Tibial nerve (tissue), 4 donors: ENCODE results near the gene SYT8. TPM values are rescaled to one million over a fixed set of nuclear protein-coding genes. Genes with fewer than 3 reads are reported as not detected.

Experiments
- DNase-seq, 2 donors: peaks; one replicate each; pipeline ENCODE4 v3.0.0-alpha.2; 2019; ENCODE audit warnings: low spot score in 2 of 2
- H3K27ac ChIP-seq, 4 donors: fragments of 200-600 bp; sonication (generic) in 3 of 4; one replicate each; pipeline ENCODE4 v1.5.1; 2017 to 2019; ENCODE audit warnings: mild to moderate bottlenecking in 1 of 4
- H3K27me3 ChIP-seq, 2 donors: fragments of 200-600 bp; sonication (generic) in 1 of 2; one replicate each; pipeline versions ENCODE4 v1.5.1 to v1.6.0; 2017 to 2019
- H3K36me3 ChIP-seq, 3 donors: fragments of 200-600 bp; sonication (generic); one replicate each; pipeline ENCODE4 v1.5.1; 2018 to 2019
- H3K4me1 ChIP-seq, 4 donors: fragments of 200-600 bp; sonication (generic) in 3 of 4; one replicate each; pipeline ENCODE4 v1.5.1; 2017 to 2019
- H3K4me3 ChIP-seq, 4 donors: fragments of 200-600 bp; sonication (generic) in 3 of 4; one replicate each; pipeline ENCODE4 v1.5.1; 2017 to 2019; ENCODE audit warnings: mild to moderate bottlenecking in 1 of 4, moderate library complexity in 1 of 4
- H3K9me3 ChIP-seq, 4 donors: fragments of 200-600 bp; sonication (generic) in 3 of 4; one replicate each; pipeline ENCODE4 v1.5.1; 2017 to 2019
- EP300 ChIP-seq, 2 donors: sonication (generic); formaldehyde crosslinking; IDR thresholded peaks; one replicate each; pipeline ENCODE4 v1.6.1; 2017; ENCODE audit warnings: antibody characterized with exemption in 2 of 2, mild to moderate bottlenecking in 1 of 2
- POLR2A ChIP-seq, 2 donors: fragments of 450-650 bp; IDR thresholded peaks; one replicate each; pipeline ENCODE4 v1.6.1; 2017; ENCODE audit warnings: antibody characterized with exemption in 2 of 2, mild to moderate bottlenecking in 2 of 2, moderate library complexity in 2 of 2
- WGBS, 2 donors: methylation state at CpG; one replicate each; pipeline ENCODE4 v1.1.5; 2018; 5-methylcytosine and 5-hydroxymethylcytosine counted together
- total RNA-seq, 4 donors: library from RNA; depleted of rRNA; stranded (reverse); fragments of >200 nt; gene quantifications; one replicate each; pipeline ENCODE4 v1.1.0, GENCODE V29; 2016
- TF ChIP-seq, protein P1 (sequence below), 5 experiments: fragments of 200-600 bp in 3 of 5; fragments of 450-650 bp in 2 of 5; sonication (generic) in 3 of 5; IDR thresholded peaks; one replicate each; pipeline ENCODE4 v1.5.1; 2016 to 2019; ENCODE audit warnings: antibody characterized with exemption in 5 of 5, mild to moderate bottlenecking in 3 of 5, moderate library complexity in 2 of 5

Gene SYT8
- total RNA-seq, 4 donors from 2014 or later = 0.39 to 4.2 (median 1.0) TPM; not detected in 1

DNA sequence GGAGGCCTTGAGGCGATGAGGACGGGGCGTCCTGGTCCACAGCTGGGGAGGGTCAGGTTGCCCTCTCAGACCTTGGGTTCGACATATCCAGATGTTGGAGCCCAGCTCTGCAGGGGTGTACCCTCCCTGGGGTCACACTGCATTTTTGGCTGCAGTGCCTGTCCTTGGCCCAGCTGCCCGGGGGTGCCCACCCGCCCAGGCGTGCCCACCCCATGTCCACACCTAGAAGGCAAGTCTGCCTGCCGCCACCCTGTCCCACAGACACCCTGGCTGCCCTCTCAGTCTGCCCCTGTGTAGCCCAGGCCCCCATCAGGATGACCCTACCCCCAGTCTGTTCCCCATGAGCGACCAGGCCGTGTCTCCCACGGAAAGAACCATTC is 21.1 kb downstream of the SYT8 start:
- Histone ChIP-seq H3K27me3 (no peaks in the 10 kb centered on the region), H3K9me3 (no peaks in the 10 kb centered on the region), H3K36me3 (no peaks in the 10 kb centered on the region), H3K4me1 (peaks cover 0 to 22% (median 2%) of the 10 kb centered on the region in 4 donors), H3K27ac (no peak overlapping the region), H3K4me3 (no peak overlapping the region)
- WGBS, 2 donors = 79 to 91% methylated on average over 7 of the region's 11 CpGs
- TF ChIP-seq POLR2A (IDR thresholded peaks at IDR 0.05) (no peak), EP300 (IDR thresholded peaks at IDR 0.05) (no peak)
- TF ChIP-seq, protein P1, sequence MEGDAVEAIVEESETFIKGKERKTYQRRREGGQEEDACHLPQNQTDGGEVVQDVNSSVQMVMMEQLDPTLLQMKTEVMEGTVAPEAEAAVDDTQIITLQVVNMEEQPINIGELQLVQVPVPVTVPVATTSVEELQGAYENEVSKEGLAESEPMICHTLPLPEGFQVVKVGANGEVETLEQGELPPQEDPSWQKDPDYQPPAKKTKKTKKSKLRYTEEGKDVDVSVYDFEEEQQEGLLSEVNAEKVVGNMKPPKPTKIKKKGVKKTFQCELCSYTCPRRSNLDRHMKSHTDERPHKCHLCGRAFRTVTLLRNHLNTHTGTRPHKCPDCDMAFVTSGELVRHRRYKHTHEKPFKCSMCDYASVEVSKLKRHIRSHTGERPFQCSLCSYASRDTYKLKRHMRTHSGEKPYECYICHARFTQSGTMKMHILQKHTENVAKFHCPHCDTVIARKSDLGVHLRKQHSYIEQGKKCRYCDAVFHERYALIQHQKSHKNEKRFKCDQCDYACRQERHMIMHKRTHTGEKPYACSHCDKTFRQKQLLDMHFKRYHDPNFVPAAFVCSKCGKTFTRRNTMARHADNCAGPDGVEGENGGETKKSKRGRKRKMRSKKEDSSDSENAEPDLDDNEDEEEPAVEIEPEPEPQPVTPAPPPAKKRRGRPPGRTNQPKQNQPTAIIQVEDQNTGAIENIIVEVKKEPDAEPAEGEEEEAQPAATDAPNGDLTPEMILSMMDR (IDR thresholded peaks at IDR 0.05) = no peak
- no peak for DNase-seq

DNA sequence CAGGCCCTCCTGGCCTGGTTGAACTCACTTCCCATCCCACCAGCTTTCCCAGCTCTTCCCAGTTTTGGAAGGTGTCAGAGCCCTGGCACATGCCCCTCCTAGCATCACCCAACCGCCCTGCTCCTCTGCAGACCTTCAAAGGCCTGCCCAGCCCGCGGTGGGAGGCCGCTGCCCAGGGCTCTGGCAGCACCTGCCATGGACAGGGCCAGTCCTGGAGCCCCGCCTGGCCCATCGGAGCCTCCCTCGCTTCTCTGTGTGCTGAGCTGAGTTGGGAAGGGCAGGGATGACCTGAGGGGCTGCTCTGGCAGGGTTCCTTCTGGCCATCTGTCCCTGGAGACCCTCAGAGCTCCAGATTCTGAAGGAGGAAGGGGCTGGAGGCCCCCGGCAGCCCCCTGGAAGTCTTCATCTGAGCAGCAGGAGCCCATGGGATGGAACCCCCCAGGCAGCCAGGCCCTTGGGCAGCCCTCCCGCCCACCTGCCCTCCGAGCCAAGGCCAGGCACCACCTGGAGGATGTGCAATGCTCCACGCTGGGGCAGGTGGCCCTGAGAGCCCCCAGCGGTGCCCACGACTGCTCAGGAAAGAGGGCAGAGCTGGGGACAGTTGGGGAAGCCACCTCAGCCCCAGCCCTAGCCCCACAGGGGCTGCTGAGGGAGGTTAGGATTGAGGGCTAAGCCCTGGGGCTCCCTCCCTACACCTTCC is 21.7 kb downstream of the SYT8 start:
- WGBS, 2 donors = 79 to 92% methylated on average over 4 to 12 of the region's 13 CpGs

DNA sequence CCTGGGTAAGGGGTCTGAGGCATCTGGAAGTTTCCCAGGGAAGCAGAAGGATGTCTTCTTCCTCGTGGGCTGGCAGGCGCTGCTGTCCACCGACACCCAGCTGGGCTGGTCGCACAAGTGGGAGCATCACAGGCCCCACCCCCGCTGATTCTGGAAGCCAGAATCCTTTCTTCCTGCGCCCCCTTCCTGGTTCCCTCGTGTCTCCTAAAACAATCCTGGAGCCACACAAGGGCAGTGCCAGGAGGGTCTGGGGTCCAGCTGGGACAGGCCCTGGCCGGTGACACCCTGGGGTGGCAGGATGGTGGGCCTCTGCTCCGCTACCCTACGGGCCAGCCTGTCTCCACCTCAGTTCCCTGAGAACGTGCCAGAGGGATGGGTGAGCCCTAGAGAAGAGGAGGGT is 22.3 kb downstream of the SYT8 start:
- Histone ChIP-seq H3K36me3 (no peaks in the 10 kb centered on the region), H3K4me1 (peaks cover 0 to 12% (median 2%) of the 10 kb centered on the region in 4 donors), H3K9me3 (no peaks in the 10 kb centered on the region), H3K27me3 (no peaks in the 10 kb centered on the region), H3K4me3 (no peak overlapping the region), H3K27ac (no peak overlapping the region)
- 87 to 89% methylated on average over 10 to 11 of the region's 11 CpGs for WGBS, 2 donors
- TF ChIP-seq, protein P1 (IDR thresholded peaks at IDR 0.05) = no peak
- TF ChIP-seq POLR2A (IDR thresholded peaks at IDR 0.05) (no peak), EP300 (IDR thresholded peaks at IDR 0.05) (no peak)
- no peak for DNase-seq

More for the DNA sequence above, 21.7 kb downstream of the SYT8 start:
- TF ChIP-seq POLR2A (IDR thresholded peaks at IDR 0.05) = no peak
- TF ChIP-seq, protein P1 (IDR thresholded peaks at IDR 0.05) = no peak
- TF ChIP-seq EP300 (IDR thresholded peaks at IDR 0.05) = no peak
- Histone ChIP-seq H3K4me1 (peaks cover 0 to 18% (median 2%) of the 10 kb centered on the region in 4 donors), H3K9me3 (no peaks in the 10 kb centered on the region), H3K27ac (no peak overlapping the region), H3K27me3 (no peaks in the 10 kb centered on the region), H3K36me3 (no peaks in the 10 kb centered on the region), H3K4me3 (no peak overlapping the region)
- no peak for DNase-seq

DNA sequence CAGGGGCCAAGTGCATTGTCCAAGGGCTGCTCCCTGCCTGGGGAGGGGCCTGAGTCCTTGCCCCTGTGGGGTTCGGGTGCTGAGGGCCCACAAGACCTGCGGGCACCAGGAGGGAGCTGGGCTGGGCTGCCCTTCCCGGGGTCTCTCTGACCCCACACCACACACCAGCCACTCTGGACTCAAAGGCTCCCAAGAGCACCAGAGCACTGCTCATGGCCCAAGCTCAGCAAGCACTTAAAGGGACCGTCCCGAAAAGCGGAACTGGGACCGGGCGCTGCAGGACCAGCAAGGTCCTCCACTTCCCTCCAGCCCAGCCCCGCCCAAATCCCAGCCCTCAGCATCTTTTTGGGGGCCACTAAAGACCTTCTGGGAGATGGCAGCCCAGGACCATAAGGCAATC is 23.4 kb downstream of the SYT8 start:
- Histone ChIP-seq H3K27ac (no peak overlapping the region), H3K27me3 (no peaks in the 10 kb centered on the region), H3K9me3 (no peaks in the 10 kb centered on the region), H3K36me3 (no peaks in the 10 kb centered on the region), H3K4me1 (peaks cover 0 to 13% (median 7%) of the 10 kb centered on the region in 4 donors), H3K4me3 (no peak overlapping the region)
- no peak for DNase-seq
- TF ChIP-seq, protein P1 (IDR thresholded peaks at IDR 0.05) = no peak
- TF ChIP-seq POLR2A (IDR thresholded peaks at IDR 0.05) = no peak
- TF ChIP-seq EP300 (IDR thresholded peaks at IDR 0.05) = no peak
- WGBS, 2 donors = 69 to 84% methylated on average over 7 to 9 of the region's 9 CpGs

DNA sequence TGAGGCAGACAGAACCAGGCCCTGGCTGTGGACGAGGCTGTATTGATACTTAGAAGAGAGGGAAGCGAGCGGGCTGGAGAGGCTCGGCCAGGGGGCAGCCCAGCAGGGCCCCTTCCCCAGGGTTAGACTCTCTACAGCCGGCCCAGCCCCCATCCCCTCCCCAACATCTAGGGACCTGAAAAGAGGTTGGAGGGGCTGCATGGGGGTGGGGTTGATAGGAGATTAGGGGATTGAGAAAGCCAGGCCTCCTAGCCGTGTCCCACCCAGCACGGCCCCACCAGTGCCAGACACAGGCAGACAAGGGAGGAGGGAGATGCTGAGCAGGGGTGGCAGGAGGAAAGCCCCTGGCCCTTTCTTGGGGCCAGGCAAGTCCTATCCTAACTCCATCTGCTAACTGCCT is 23.8 kb downstream of the SYT8 start:
- Histone ChIP-seq H3K9me3 (no peaks in the 10 kb centered on the region), H3K4me1 (peaks cover 0 to 18% (median 11%) of the 10 kb centered on the region in 4 donors), H3K27me3 (no peaks in the 10 kb centered on the region), H3K36me3 (no peaks in the 10 kb centered on the region), H3K27ac (no peak overlapping the region), H3K4me3 (no peak overlapping the region)
- 71 to 82% methylated on average over 7 of the region's 7 CpGs for WGBS, 2 donors
- DNase-seq = no peak
- TF ChIP-seq, protein P1 (IDR thresholded peaks at IDR 0.05) = no peak
- TF ChIP-seq POLR2A (IDR thresholded peaks at IDR 0.05) (no peak), EP300 (IDR thresholded peaks at IDR 0.05) (no peak)
